Kidney epithelial cell (primary cell): Measurements from ENCODE around the gene TENT4A. TPM values are rescaled to one million over a fixed set of nuclear protein-coding genes. Genes with fewer than 3 reads are reported as not detected.

Source experiments
- DNase-seq: peaks from one replicate; pipeline ENCODE4 v3.0.0-alpha.2; 2010; ENCODE audit warnings: low read depth
- H3K27me3 ChIP-seq: 2 replicates; pipeline ENCODE4 v1.6.0; 2011; ENCODE audit warnings: low read length; ENCODE audit not compliant: control insufficient read depth, insufficient read depth
- H3K36me3 ChIP-seq: 2 replicates; pipeline ENCODE4 v1.5.1; 2011; ENCODE audit warnings: low read length; ENCODE audit not compliant: control insufficient read depth, insufficient read depth
- H3K4me3 ChIP-seq: 2 replicates; pipeline ENCODE4 v1.5.1; 2011; ENCODE audit warnings: low read depth, mild to moderate bottlenecking, control low read depth, low read length
- CTCF ChIP-seq: IDR thresholded peaks from 2 replicates; pipeline ENCODE4 v1.5.1; 2011; ENCODE audit warnings: mild to moderate bottlenecking, moderate library complexity, low read length, control low read depth, inconsistent platforms; ENCODE audit not compliant: insufficient read depth, poor library complexity, severe bottlenecking
- total RNA-seq: library from RNA; depleted of rRNA; stranded (reverse); fragments of >200 nt; gene quantifications from 2 replicates; pipeline ENCODE4 v1.2.3, GENCODE V29; 2015

Gene TENT4A
- total RNA-seq, 1 donor from 2014 or later, result 12.0 TPM

- no peak for TF ChIP-seq CTCF
- Histone ChIP-seq H3K27me3 (no peaks in the 10 kb centered on the region), H3K36me3 (no peaks in the 10 kb centered on the region), H3K4me3 (no peak overlapping the region)
- DNase-seq, result no peak
These were observed 11.7 kb upstream of the TENT4A start for GRCh38 chr5:6701491-6701890.

- H3K27me3 ChIP-seq, result no peaks in the 10 kb centered on the region
- H3K4me3 ChIP-seq, result no peak overlapping the region
- H3K36me3 ChIP-seq, result no peaks in the 10 kb centered on the region
- no peak for TF ChIP-seq CTCF
- DNase-seq, result no peak
These were observed 10.6 kb upstream of the TENT4A start for GRCh38 chr5:6702633-6703032.

- TF ChIP-seq CTCF, result no peak
- DNase-seq, result no peak
- no peak overlapping the region for H3K4me3 ChIP-seq
These were observed 9.4 kb upstream of the TENT4A start for GRCh38 chr5:6703806-6704205.

GRCh38 chr5:6704361-6704851, 8.8 kb upstream of the TENT4A start:
- H3K36me3 ChIP-seq, result no peaks in the 10 kb centered on the region
- TF ChIP-seq CTCF, result no peak
- H3K4me3 ChIP-seq, result no peak overlapping the region
- no peak for DNase-seq
- H3K27me3 ChIP-seq, result no peaks in the 10 kb centered on the region

More at GRCh38 chr5:6703806-6704205, 9.4 kb upstream of the TENT4A start:
- no peaks in the 10 kb centered on the region for H3K36me3 ChIP-seq
- no peaks in the 10 kb centered on the region for H3K27me3 ChIP-seq

- TF ChIP-seq CTCF, result no peak
- no peak for DNase-seq
- Histone ChIP-seq H3K27me3 (no peaks in the 10 kb centered on the region), H3K36me3 (no peaks in the 10 kb centered on the region), H3K4me3 (no peak overlapping the region)
These were observed 8.1 kb upstream of the TENT4A start for GRCh38 chr5:6705088-6705487.

GRCh38 chr5:6705959-6706358, 7.3 kb upstream of the TENT4A start:
- Histone ChIP-seq H3K4me3 (no peak overlapping the region), H3K27me3 (no peaks in the 10 kb centered on the region), H3K36me3 (no peaks in the 10 kb centered on the region)
- DNase-seq, result no peak
- no peak for TF ChIP-seq CTCF
